Camera-type eye (tissue), 1 donor: ENCODE results near the gene PTCRA. TPM values are rescaled to one million over a fixed set of nuclear protein-coding genes. Genes with fewer than 3 reads are reported as not detected.

Source experiments
- total RNA-seq: library from RNA; depleted of rRNA; stranded (reverse); fragments of >200 nt; gene quantifications from one replicate; pipeline ENCODE4 v1.2.3, GENCODE V29; 2014

PTCRA gene, protein sequence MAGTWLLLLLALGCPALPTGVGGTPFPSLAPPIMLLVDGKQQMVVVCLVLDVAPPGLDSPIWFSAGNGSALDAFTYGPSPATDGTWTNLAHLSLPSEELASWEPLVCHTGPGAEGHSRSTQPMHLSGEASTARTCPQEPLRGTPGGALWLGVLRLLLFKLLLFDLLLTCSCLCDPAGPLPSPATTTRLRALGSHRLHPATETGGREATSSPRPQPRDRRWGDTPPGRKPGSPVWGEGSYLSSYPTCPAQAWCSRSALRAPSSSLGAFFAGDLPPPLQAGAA
- not detected for total RNA-seq

DNA sequence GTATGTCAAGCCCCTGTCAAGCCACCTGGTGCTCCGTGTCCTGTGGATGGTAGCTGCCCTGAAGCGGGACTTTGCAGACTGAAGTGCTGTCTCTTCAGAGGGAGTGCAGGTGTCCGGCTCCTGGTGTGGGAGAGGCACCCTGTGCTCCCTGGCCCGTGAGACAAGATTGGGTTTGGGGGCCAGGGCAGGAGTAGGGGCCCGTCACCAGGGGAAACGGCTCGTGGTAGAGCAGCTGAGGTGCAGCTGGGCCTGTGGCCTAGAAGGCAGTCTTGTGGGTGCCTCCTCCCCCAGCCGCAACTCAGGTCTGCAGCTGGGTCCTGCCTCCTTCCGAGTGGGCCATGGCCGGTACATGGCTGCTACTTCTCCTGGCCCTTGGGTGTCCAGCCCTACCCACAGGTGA, at the start of gene PTCRA:
PTCRA (plus strand) TSS at position 322 of the 400 bp plus-strand sequence; CDS start at position 339, 17 bp downstream.

DNA sequence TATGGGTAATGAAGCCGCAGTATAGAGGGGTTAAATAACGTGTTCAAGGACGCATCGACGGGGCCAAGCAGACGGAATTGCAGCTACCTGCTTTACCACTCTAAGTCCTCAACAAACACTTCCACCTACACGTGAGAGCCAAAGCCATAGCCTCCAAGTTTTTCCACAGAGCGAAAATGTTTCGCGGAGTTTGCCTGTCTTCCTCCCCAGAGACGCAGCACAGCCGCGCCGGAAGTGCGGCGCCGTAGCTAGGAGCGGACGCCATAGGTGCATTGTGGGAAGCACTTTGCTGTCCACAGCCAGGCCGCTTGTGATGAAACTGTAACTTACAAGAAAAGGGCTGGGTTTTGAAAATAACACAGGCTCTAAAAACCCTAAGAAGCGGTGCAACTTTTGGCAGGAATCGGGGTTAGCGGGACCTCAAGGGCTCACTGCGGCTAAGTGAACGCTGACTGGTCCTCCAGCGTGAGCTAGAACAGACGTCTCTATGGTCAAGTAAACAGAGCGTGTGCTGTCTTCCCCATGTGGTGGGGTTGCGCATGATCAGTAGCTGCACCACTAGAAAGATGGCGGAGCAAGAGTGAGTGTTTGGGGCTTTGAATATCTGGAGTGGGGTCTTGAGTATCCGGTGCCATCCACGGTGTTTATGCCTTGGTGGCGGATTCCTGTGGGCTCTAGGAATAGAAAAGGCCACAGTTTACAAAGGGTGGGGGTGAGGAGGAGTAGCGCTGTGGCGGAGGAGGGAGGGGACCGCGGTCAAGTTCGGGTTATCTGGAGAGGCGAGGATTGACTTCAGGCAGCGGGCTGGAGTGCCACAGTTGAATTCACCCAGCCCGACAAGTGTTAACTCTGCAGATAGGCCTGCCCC, 36.2 kb upstream of the PTCRA start, which contains the start of gene RPL7L1:
RPL7L1 (plus strand) TSS at position 245 of the 868 bp plus-strand sequence; CDS start at position 540, 295 bp downstream.

DNA sequence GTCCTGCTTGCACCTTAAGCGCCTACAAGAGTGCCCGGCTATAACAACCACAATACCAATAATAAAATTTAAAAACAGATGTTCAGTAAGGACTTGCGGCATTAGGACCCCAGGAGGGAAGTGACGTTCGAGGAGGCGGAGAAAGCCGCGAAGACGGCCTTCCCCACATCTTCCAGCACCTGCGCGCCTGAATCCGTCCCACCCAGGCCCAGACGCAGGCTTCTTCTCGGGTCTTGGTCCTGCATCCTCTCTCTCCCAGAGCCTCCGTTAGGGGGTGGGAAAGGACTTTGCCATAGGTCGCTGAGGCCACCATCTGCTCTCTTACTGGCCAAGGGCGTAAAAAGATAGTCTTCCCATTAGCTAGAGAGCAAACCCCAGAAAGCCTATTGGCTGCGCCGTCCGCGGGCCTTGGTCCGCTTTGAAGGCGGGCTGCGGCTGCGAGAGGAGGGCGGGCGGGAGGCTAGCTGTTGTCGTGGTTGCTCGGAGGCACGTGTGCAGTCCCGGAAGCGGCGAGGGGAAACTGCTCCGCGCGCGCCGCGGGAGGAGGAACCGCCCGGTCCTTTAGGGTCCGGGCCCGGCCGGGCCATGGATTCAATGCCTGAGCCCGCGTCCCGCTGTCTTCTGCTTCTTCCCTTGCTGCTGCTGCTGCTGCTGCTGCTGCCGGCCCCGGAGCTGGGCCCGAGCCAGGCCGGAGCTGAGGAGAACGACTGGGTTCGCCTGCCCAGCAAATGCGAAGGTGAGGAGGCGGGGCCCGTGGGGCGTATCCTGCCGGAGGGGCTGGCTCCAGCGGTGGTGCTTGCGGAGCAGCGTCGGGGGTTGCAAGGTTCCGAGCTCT, 13.3 kb downstream of the PTCRA start, which contains the start of gene CNPY3:
CNPY3 (plus strand) TSS at position 495 of the 835 bp plus-strand sequence; CDS start at position 586, 91 bp downstream.

DNA sequence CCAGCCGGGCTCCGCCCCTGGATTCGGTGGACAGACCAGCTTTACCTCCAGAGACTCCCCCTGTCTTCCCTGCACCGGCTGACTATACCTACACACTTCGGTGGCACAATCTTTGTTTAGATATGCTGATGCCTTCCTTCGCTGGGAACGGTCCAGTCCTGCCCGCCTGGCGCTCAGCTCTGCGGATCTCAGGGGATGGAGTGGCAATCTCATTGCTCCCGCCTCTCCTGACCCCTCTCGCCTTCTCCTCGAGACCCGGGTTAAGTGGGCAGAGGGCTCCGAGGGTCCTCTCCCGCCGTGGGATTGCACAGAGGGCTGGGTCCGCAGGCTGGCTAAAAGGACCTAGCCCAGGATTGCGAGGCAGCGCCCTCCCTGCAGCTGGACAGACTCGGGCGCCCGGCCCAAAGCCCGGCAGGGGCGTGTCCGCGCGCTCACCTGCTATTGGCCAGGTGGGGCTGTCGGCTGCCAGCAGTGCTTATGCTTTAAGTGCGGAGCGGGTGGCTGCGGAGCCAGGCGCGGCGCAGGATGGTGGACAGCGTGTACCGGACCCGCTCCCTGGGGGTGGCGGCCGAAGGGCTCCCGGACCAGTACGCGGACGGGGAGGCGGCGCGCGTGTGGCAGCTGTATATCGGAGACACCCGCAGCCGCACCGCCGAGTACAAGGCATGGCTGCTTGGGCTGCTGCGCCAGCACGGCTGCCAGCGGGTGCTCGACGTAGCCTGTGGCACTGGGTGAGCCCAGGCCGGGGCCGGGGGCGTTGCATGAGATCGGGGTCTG, 44.6 kb downstream of the PTCRA start, which contains the start of gene GNMT:
GNMT (plus strand) TSS at position 512 of the 777 bp plus-strand sequence; CDS start at position 526, 14 bp downstream.

Other genes with a start within 250 kb of the PTCRA start
- gene PRPH2, start 193.5 kb upstream of the PTCRA start, total RNA-seq: 147 TPM
- 65.2 TPM for gene TBCC, start 169.9 kb upstream of the PTCRA start, total RNA-seq
- gene BICRAL, start 134.0 kb upstream of the PTCRA start, total RNA-seq: 32.9 TPM
- gene RPL7L1, start 36.4 kb upstream of the PTCRA start, total RNA-seq: 115 TPM
- gene CNPY3, start 13.4 kb downstream of the PTCRA start, total RNA-seq: 39.6 TPM
- gene GNMT, start 44.7 kb downstream of the PTCRA start, total RNA-seq: not detected
- 29.6 TPM for gene PEX6, start 63.1 kb downstream of the PTCRA start, total RNA-seq
- gene PPP2R5D, start 68.5 kb downstream of the PTCRA start, total RNA-seq: 31.1 TPM
- gene MEA1, start 97.9 kb downstream of the PTCRA start, total RNA-seq: 37.6 TPM
- 128 TPM for gene KLHDC3, start 98.2 kb downstream of the PTCRA start, total RNA-seq
- gene RRP36, start 105.6 kb downstream of the PTCRA start, total RNA-seq: 44.5 TPM
- gene CUL7, start 137.8 kb downstream of the PTCRA start, total RNA-seq: 33.0 TPM
- gene MRPL2, start 143.4 kb downstream of the PTCRA start, total RNA-seq: 17.3 TPM
- 63.3 TPM for gene KLC4, start 143.6 kb downstream of the PTCRA start, total RNA-seq
- gene PTK7, start 160.3 kb downstream of the PTCRA start, total RNA-seq: 76.4 TPM